ENCODE measurements around the gene HDAC7. TPM values are rescaled to one million over a fixed set of nuclear protein-coding genes. Genes with fewer than 3 reads are reported as not detected.
A peak's percentile ranks its signal among the peaks of the same experiment; 100 is the strongest.

Gene HDAC7
- total and polyA plus RNA-seq, 12 donors = 26.9 to 75.6 (median 40.3) TPM

GRCh38 chr12:47745485-47746041 lies 74.1 kb downstream of the HDAC7 start:
- no peaks in the 10 kb centered on the region for H3K9me3 ChIP-seq
- peaks cover 0 to 60% (median 0%) of the 10 kb centered on the region in 9 donors for H3K36me3 ChIP-seq
- no peak for TF ChIP-seq CTCF (IDR thresholded peaks at IDR 0.05)
- peaks cover 12 to 33% (median 20%) of the 10 kb centered on the region in 9 donors for H3K4me1 ChIP-seq
- intact Hi-C loops (cut with DNase I) = no loop called here
- peaks cover 0 to 5% (median 0%) of the 10 kb centered on the region in 7 donors for H3K27me3 ChIP-seq
- ATAC-seq = peak in 2 of 8 donors; percentile 24 to 28
- H3K27ac ChIP-seq = no peak overlapping the region
- no peak for DNase-seq
- H3K4me3 ChIP-seq = no peak overlapping the region
- 53 to 59% methylated on average over 16 of the region's 16 CpGs for WGBS, 2 donors

DNA sequence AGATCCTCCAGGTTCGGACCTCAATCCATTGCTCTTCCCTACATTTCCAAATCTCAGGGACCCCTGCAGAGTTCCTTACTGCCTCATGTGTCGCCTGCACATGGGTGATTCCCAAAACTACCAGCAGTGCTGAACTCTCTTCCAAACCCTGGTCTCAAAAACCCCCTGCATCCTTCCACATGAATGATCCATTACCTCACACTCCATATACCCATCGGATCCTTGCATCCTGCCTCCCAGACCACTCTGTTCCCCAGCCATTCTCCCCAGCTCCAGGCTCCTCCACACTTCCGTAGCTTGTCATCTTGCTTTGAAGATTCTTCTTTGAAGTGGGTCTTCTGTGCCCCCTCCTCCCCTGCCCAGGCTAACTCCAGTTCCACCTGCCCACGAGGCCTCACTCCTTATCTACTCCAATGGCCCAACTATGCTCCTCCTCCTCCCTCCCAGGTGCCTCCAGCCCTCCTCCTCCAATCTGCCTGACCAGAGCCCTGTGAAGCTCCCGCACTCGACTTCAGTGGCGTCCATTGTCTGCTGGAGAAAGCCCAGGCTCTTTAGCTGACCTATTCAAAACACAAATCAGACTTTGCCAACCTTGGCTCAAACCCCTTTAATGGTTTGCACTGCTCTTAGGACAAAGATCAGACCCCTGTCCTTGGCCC lies 74.8 kb downstream of the HDAC7 start:
- no peak overlapping the region for H3K27ac ChIP-seq
- ATAC-seq = no peak
- no peak for TF ChIP-seq CTCF (IDR thresholded peaks at IDR 0.05)
- WGBS, 2 donors = 76 to 79% methylated on average over 8 of the region's 8 CpGs
- H3K9me3 ChIP-seq = no peaks in the 10 kb centered on the region
- intact Hi-C loops (cut with DNase I) = loop anchor here in 1 of 10 donors (5.0 kb wide), 1 partner anchor 32 kb away; no protein-coding TSS in a partner anchor
- H3K4me1 ChIP-seq = peaks cover 14 to 39% (median 22%) of the 10 kb centered on the region in 9 donors
- H3K36me3 ChIP-seq = peaks cover 0 to 53% (median 0%) of the 10 kb centered on the region in 9 donors
- H3K4me3 ChIP-seq = no peak overlapping the region
- no peak for DNase-seq
- H3K27me3 ChIP-seq = peaks cover 0 to 5% (median 0%) of the 10 kb centered on the region in 7 donors

- 70 to 73% methylated on average over 10 of the region's 10 CpGs for WGBS, 2 donors
- peaks cover 0 to 5% (median 0%) of the 10 kb centered on the region in 7 donors for H3K27me3 ChIP-seq
- peaks cover 0 to 48% (median 0%) of the 10 kb centered on the region in 9 donors for H3K36me3 ChIP-seq
- H3K4me3 ChIP-seq = no peak overlapping the region
- H3K9me3 ChIP-seq = no peaks in the 10 kb centered on the region
- DNase-seq (no peak), ATAC-seq (no peak)
- intact Hi-C loops (cut with DNase I) = loop anchor here in 1 of 10 donors (5.0 kb wide), 1 partner anchor 33 kb away; no protein-coding TSS in a partner anchor
- peak in 7 of 9 donors; percentile 10 to 46 (median 34) for TF ChIP-seq CTCF (IDR thresholded peaks at IDR 0.05)
- peaks cover 14 to 47% (median 28%) of the 10 kb centered on the region in 9 donors for H3K4me1 ChIP-seq
- peak overlapping the region in 1 of 10 donors; percentile 5 for H3K27ac ChIP-seq
Observed at GRCh38 chr12:47744005-47744651, 75.6 kb downstream of the HDAC7 start.

GRCh38 chr12:47743311-47743860 lies 76.3 kb downstream of the HDAC7 start:
- no peak for DNase-seq
- Histone ChIP-seq H3K36me3 (peaks cover 0 to 48% (median 0%) of the 10 kb centered on the region in 9 donors), H3K27ac (no peak overlapping the region), H3K27me3 (peaks cover 0 to 5% (median 0%) of the 10 kb centered on the region in 7 donors), H3K4me3 (no peak overlapping the region), H3K9me3 (no peaks in the 10 kb centered on the region), H3K4me1 (peaks cover 14 to 54% (median 31%) of the 10 kb centered on the region in 9 donors)
- no peak for TF ChIP-seq CTCF (IDR thresholded peaks at IDR 0.05)
- no peak for ATAC-seq
- WGBS, 2 donors = 83 to 90% methylated on average over 9 of the region's 9 CpGs
- intact Hi-C loops (cut with DNase I) = loop anchor here in 1 of 10 donors (5.0 kb wide), 1 partner anchor 34 kb away; no protein-coding TSS in a partner anchor
